RWPE2 (cell line): ENCODE results near the gene SALL3.

Experiments used
- ATAC-seq: fragments of 200-7000 bp; cut with Tn5 transposase; 3 replicates; pipeline ENCODE4 v1.9.1; 2021; ENCODE audit warnings: low read depth
- DNase-seq: peaks from one replicate; pipeline ENCODE4 v3.0.0-alpha.2; 2020; ENCODE audit warnings: low spot score
- H3K27ac ChIP-seq: fragments of 450-650 bp; 2 replicates; pipeline ENCODE4 v1.5.1; 2017; ENCODE audit warnings: mild to moderate bottlenecking; ENCODE audit not compliant: poor library complexity, severe bottlenecking
- H3K27me3 ChIP-seq: fragments of 250-450 bp; sonication (Bioruptor Pico); 2 replicates; pipeline ENCODE4 v1.5.1; 2021; ENCODE audit warnings: mild to moderate bottlenecking, moderate library complexity; ENCODE audit not compliant: insufficient read depth, poor library complexity, severe bottlenecking
- H3K36me3 ChIP-seq: fragments of 250-450 bp; sonication (Bioruptor Pico); 2 replicates; pipeline ENCODE4 v1.5.1; 2020; ENCODE audit warnings: low read depth, mild to moderate bottlenecking, moderate library complexity
- H3K4me1 ChIP-seq: fragments of 250-450 bp; sonication (Bioruptor Pico); 2 replicates; pipeline ENCODE4 v1.5.1; 2021; ENCODE audit warnings: mild to moderate bottlenecking, moderate library complexity; ENCODE audit not compliant: insufficient read depth, poor library complexity, severe bottlenecking
- H3K4me3 ChIP-seq: fragments of 250-450 bp; sonication (Bioruptor Pico); 2 replicates; pipeline ENCODE4 v1.5.1; 2021; ENCODE audit warnings: mild to moderate bottlenecking, moderate library complexity; ENCODE audit not compliant: severe bottlenecking
- H3K9me3 ChIP-seq: fragments of 250-450 bp; sonication (Bioruptor Pico); 2 replicates; pipeline ENCODE4 v1.5.1; 2021; ENCODE audit warnings: mild to moderate bottlenecking, moderate library complexity; ENCODE audit not compliant: severe bottlenecking
- TF ChIP-seq, protein P1 (sequence below): fragments of 450-650 bp; IDR thresholded peaks from one replicate; pipeline ENCODE4 v1.5.1; 2017; ENCODE audit warnings: mild to moderate bottlenecking, moderate library complexity; ENCODE audit not compliant: poor library complexity, severe bottlenecking

Gene SALL3

DNA sequence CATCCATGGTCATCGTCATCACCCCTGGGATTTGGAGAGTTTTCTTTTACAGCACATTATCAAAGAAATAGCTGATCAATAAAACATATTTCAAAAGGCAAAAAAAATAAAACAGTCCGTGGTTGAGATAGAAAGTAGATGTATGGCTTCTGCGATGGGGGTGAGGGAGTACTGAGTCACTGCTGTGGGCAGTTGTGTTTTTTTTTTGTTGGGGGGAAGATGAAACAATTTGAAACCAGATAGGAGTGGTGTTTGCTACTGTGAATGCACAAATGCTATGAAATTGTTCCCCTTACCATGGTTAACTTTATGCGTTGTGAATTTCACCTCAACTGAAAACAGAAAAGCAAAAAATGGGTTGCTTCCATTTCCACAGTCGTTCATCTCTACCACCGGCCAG, 11.9 kb upstream of the SALL3 start:
- Histone ChIP-seq H3K27me3 (peaks cover 3% of the 10 kb centered on the region), H3K4me1 (no peaks in the 10 kb centered on the region), H3K4me3 (no peak overlapping the region), H3K27ac (no peak overlapping the region), H3K36me3 (no peaks in the 10 kb centered on the region), H3K9me3 (no peaks in the 10 kb centered on the region)
- DNase-seq (no peak), ATAC-seq (no peak)
- TF ChIP-seq, protein P1, sequence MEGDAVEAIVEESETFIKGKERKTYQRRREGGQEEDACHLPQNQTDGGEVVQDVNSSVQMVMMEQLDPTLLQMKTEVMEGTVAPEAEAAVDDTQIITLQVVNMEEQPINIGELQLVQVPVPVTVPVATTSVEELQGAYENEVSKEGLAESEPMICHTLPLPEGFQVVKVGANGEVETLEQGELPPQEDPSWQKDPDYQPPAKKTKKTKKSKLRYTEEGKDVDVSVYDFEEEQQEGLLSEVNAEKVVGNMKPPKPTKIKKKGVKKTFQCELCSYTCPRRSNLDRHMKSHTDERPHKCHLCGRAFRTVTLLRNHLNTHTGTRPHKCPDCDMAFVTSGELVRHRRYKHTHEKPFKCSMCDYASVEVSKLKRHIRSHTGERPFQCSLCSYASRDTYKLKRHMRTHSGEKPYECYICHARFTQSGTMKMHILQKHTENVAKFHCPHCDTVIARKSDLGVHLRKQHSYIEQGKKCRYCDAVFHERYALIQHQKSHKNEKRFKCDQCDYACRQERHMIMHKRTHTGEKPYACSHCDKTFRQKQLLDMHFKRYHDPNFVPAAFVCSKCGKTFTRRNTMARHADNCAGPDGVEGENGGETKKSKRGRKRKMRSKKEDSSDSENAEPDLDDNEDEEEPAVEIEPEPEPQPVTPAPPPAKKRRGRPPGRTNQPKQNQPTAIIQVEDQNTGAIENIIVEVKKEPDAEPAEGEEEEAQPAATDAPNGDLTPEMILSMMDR: no peak

DNA sequence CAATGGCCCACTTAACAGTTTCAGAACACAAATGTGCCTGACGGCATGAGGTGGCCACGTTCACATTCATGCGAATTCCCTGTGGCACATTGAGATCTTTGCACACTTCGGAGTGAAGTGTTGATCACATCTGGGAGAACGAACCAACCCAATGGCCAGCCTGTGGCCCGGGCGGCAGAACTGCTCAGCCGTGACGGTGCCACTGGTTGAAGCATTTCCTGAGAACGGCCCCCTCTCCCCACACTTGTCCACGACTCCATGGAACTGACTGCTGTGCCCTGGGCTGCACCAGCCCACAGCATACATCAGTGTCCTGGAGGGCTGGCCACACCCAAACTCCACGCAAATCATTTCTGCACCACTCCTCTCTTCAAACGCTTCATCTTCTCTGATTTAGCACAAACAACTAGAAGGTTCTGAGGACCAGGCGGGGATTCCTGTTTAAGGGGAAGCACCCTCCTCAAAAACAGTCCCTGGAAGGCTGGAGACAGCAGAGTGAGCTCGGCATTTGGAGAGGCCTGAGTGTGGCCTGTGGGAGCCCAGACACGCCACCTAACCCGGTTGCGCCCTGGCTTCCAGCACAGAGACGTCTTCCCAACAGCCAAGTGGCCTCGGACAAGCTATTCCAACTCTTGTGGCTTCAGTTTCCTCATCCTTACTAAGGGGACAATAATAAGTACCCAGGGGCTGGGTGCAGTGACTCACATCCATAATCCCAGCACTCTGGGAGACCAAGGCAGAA, 9.9 kb upstream of the SALL3 start:
- H3K27ac ChIP-seq: no peak overlapping the region
- no peaks in the 10 kb centered on the region for H3K9me3 ChIP-seq
- H3K36me3 ChIP-seq: no peaks in the 10 kb centered on the region
- H3K4me3 ChIP-seq: no peak overlapping the region
- no peaks in the 10 kb centered on the region for H3K4me1 ChIP-seq
- ATAC-seq: no peak
- no peak for DNase-seq
- TF ChIP-seq, protein P1: no peak
- peaks cover 23% of the 10 kb centered on the region for H3K27me3 ChIP-seq

DNA sequence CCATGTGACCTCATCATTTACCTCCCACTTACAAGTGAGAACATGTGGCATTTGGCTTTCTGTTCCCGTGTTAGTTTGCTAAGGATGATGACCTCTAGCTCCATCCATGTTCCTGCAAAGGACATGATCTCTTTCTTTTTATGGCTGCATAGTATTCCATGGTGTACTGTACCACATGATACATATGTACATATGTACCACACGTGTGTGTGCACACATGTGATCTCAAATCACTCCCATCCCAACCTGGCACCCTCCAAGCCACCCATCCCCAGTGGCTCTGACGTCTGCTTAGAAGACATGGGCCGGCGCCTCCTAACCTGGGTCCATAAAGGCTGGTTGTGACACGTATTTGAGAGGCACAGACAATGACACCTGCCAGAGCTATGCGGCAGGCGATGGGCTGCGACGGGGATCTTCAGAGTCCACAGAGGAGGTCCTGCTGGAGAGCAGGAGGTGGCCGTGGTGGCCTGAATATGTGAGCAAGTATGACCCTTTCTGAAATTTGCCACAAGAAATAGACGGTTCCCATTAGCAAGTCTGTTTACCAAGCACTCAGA, 8.8 kb upstream of the SALL3 start:
- Histone ChIP-seq H3K36me3 (no peaks in the 10 kb centered on the region), H3K4me1 (no peaks in the 10 kb centered on the region), H3K9me3 (no peaks in the 10 kb centered on the region), H3K4me3 (no peak overlapping the region), H3K27ac (no peak overlapping the region), H3K27me3 (peaks cover 34% of the 10 kb centered on the region)
- TF ChIP-seq, protein P1: no peak
- ATAC-seq: no peak
- peak; percentile 47 for DNase-seq

DNA sequence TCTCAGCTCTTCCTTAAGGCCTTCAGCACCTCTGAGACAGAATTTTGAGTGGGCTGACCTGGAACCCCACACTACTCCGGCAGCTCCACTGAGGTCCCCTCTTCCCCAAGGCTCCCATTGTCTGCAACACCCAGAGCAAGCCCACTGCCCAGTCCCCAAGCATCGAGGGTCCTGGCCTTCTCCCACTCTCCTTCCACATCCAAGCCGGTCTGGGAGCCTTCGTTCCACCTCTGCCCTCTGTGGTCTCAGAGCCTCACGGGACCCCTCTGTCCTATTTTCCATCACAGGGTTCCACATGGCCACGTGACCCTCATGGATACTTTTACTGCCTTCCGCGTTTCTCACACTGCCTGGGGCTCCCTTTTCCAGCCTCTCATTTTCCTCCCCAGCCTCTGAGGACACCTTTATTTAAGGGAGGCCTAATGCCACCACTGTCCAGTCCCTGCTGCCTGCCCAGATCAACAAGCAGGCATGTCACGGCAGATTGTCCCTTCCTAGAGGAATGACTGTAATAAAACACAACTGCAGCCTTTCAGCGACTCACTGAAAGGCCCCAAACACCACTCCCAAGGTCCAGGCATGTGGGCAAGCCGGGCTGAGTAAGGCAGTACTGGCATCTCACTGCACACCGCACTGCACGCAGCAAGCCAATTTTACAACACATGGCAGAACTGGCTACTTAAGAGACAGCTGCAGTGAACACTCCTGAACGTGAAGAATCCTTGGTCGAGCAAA, 7.9 kb upstream of the SALL3 start:
- Histone ChIP-seq H3K27ac (no peak overlapping the region), H3K4me1 (no peaks in the 10 kb centered on the region), H3K36me3 (no peaks in the 10 kb centered on the region), H3K9me3 (no peaks in the 10 kb centered on the region), H3K4me3 (no peak overlapping the region), H3K27me3 (peaks cover 42% of the 10 kb centered on the region)
- DNase-seq: no peak
- TF ChIP-seq, protein P1: no peak
- ATAC-seq: no peak
